Stimulated activated naive CD8-positive, alpha-beta T cell treated with anti-CD3 and anti-CD28 coated beads, Interleukin-15, Interleukin-2, amounts not matched to agents 100 ng/mL and 50 ng/mL, for 24 hours (primary cell): ENCODE measurements around the gene ZKSCAN8.
"Not testable (repeated sequence)": the region's sequence is repeated elsewhere in the genome, so short reads cannot be mapped to it uniquely, and the experiment has no call there.

Experiments
- H3K27ac Mint-ChIP-seq: one replicate; pipeline ENCODE4 v1.8.0; 2021; ENCODE audit warnings: mild to moderate bottlenecking, mixed read lengths
- H3K27me3 Mint-ChIP-seq: one replicate; pipeline ENCODE4 v1.8.0; 2021; ENCODE audit warnings: mixed read lengths
- H3K36me3 Mint-ChIP-seq: one replicate; pipeline ENCODE4 v1.8.0; 2021; ENCODE audit warnings: low read depth, mixed read lengths
- H3K4me1 Mint-ChIP-seq: one replicate; pipeline ENCODE4 v1.8.0; 2021; ENCODE audit warnings: low read depth, mixed read lengths
- H3K4me3 Mint-ChIP-seq: one replicate; pipeline ENCODE4 v1.8.0; 2021; ENCODE audit warnings: mild to moderate bottlenecking, mixed read lengths
- H3K9me3 Mint-ChIP-seq: one replicate; pipeline ENCODE4 v1.8.0; 2021; ENCODE audit warnings: mixed read lengths

Gene ZKSCAN8

GRCh38 chr6:28141500-28142329 is at the start of gene ZKSCAN8:
Gene ZKSCAN8, plus strand, starts transcription at chr6:28141883. Its CDS starts 6,525 bp downstream, at chr6:28148408.
- no peaks in the 10 kb centered on the region for H3K27me3 Mint-ChIP-seq
- H3K4me3 Mint-ChIP-seq = peak within 1 kb of the TSS; percentile 95
- H3K36me3 Mint-ChIP-seq = peaks cover 30% of the 10 kb centered on the region
- no peaks in the 10 kb centered on the region for H3K9me3 Mint-ChIP-seq
- H3K4me1 Mint-ChIP-seq = peaks cover 69% of the 10 kb centered on the region
- peak within 1 kb of the TSS; percentile 93 for H3K27ac Mint-ChIP-seq

- H3K9me3 Mint-ChIP-seq, H3K36me3 Mint-ChIP-seq, H3K4me3 Mint-ChIP-seq, H3K27ac Mint-ChIP-seq: not testable (repeated sequence)
- Mint-ChIP-seq H3K4me1 (peaks cover 11% of the 10 kb centered on the region), H3K27me3 (peaks cover 12% of the 10 kb centered on the region)
Measured at GRCh38 chr6:28102222-28102621, 39.5 kb upstream of the ZKSCAN8 start.

GRCh38 chr6:28102699-28103098 is 39.0 kb upstream of the ZKSCAN8 start:
- not testable (repeated sequence) for H3K36me3 Mint-ChIP-seq, H3K9me3 Mint-ChIP-seq, H3K4me3 Mint-ChIP-seq, H3K27ac Mint-ChIP-seq
- H3K4me1 Mint-ChIP-seq = peaks cover 11% of the 10 kb centered on the region
- H3K27me3 Mint-ChIP-seq = peaks cover 12% of the 10 kb centered on the region

- peaks cover 10% of the 10 kb centered on the region for H3K27me3 Mint-ChIP-seq
- peaks cover 11% of the 10 kb centered on the region for H3K4me1 Mint-ChIP-seq
- H3K27ac Mint-ChIP-seq = peak overlapping the region; percentile 94
- H3K9me3 Mint-ChIP-seq = peaks cover 5% of the 10 kb centered on the region
- H3K36me3 Mint-ChIP-seq = no peaks in the 10 kb centered on the region
- peak overlapping the region; percentile 88 for H3K4me3 Mint-ChIP-seq
Measured at GRCh38 chr6:28104392-28105244, 37.1 kb upstream of the ZKSCAN8 start.

- Mint-ChIP-seq H3K4me1 (peaks cover 11% of the 10 kb centered on the region), H3K4me3 (peak overlapping the region; percentile 88), H3K9me3 (peaks cover 5% of the 10 kb centered on the region), H3K27ac (peak overlapping the region; percentile 50), H3K27me3 (peaks cover 4% of the 10 kb centered on the region), H3K36me3 (no peaks in the 10 kb centered on the region)
Measured at GRCh38 chr6:28105245-28105639, 36.4 kb upstream of the ZKSCAN8 start.

- no peak overlapping the region for H3K27ac Mint-ChIP-seq
- no peaks in the 10 kb centered on the region for H3K36me3 Mint-ChIP-seq
- H3K27me3 Mint-ChIP-seq = no peaks in the 10 kb centered on the region
- peaks cover 4% of the 10 kb centered on the region for H3K9me3 Mint-ChIP-seq
- H3K4me3 Mint-ChIP-seq = no peak overlapping the region
- peaks cover 11% of the 10 kb centered on the region for H3K4me1 Mint-ChIP-seq
Measured at GRCh38 chr6:28107506-28107905, 34.2 kb upstream of the ZKSCAN8 start.

- Mint-ChIP-seq H3K4me1 (no peaks in the 10 kb centered on the region), H3K9me3 (no peaks in the 10 kb centered on the region), H3K4me3 (no peak overlapping the region), H3K36me3 (peaks cover 24% of the 10 kb centered on the region), H3K27me3 (no peaks in the 10 kb centered on the region), H3K27ac (no peak overlapping the region)
Measured at GRCh38 chr6:28111964-28112363, 29.7 kb upstream of the ZKSCAN8 start.

GRCh38 chr6:28115799-28116198 is 25.9 kb upstream of the ZKSCAN8 start:
- no peak overlapping the region for H3K4me3 Mint-ChIP-seq
- peaks cover 54% of the 10 kb centered on the region for H3K36me3 Mint-ChIP-seq
- no peaks in the 10 kb centered on the region for H3K9me3 Mint-ChIP-seq
- no peaks in the 10 kb centered on the region for H3K27me3 Mint-ChIP-seq
- no peak overlapping the region for H3K27ac Mint-ChIP-seq
- H3K4me1 Mint-ChIP-seq = no peaks in the 10 kb centered on the region

- no peaks in the 10 kb centered on the region for H3K27me3 Mint-ChIP-seq
- H3K27ac Mint-ChIP-seq = no peak overlapping the region
- peaks cover 66% of the 10 kb centered on the region for H3K36me3 Mint-ChIP-seq
Measured at GRCh38 chr6:28117386-28118050, 24.2 kb upstream of the ZKSCAN8 start.

GRCh38 chr6:28118217-28118616 is 23.5 kb upstream of the ZKSCAN8 start:
- Mint-ChIP-seq H3K27me3 (no peaks in the 10 kb centered on the region), H3K9me3 (no peaks in the 10 kb centered on the region), H3K4me3 (no peak overlapping the region), H3K4me1 (peaks cover under 1% of the 10 kb centered on the region), H3K36me3 (peaks cover 73% of the 10 kb centered on the region), H3K27ac (no peak overlapping the region)

More at GRCh38 chr6:28117386-28118050, 24.2 kb upstream of the ZKSCAN8 start:
- Mint-ChIP-seq H3K9me3 (no peaks in the 10 kb centered on the region), H3K4me1 (no peaks in the 10 kb centered on the region), H3K4me3 (no peak overlapping the region)

- peaks cover 56% of the 10 kb centered on the region for H3K36me3 Mint-ChIP-seq
- no peaks in the 10 kb centered on the region for H3K27me3 Mint-ChIP-seq
- no peaks in the 10 kb centered on the region for H3K9me3 Mint-ChIP-seq
- H3K4me3 Mint-ChIP-seq = no peak overlapping the region
- H3K27ac Mint-ChIP-seq = no peak overlapping the region
- H3K4me1 Mint-ChIP-seq = peaks cover 34% of the 10 kb centered on the region
Measured at GRCh38 chr6:28121876-28122275, 19.8 kb upstream of the ZKSCAN8 start.

GRCh38 chr6:28122283-28122682 is 19.4 kb upstream of the ZKSCAN8 start:
- H3K27me3 Mint-ChIP-seq, H3K4me3 Mint-ChIP-seq, H3K9me3 Mint-ChIP-seq, H3K27ac Mint-ChIP-seq: not testable (repeated sequence)
- H3K36me3 Mint-ChIP-seq = peaks cover 55% of the 10 kb centered on the region
- peaks cover 38% of the 10 kb centered on the region for H3K4me1 Mint-ChIP-seq

GRCh38 chr6:28124350-28124970 is 17.2 kb upstream of the ZKSCAN8 start, which contains the start of gene ZSCAN16:
Gene ZSCAN16, plus strand, starts transcription at chr6:28124609. Its CDS starts 835 bp downstream, at chr6:28125444.
- Mint-ChIP-seq H3K36me3 (peaks cover 51% of the 10 kb centered on the region), H3K4me1 (peaks cover 54% of the 10 kb centered on the region)

GRCh38 chr6:28124971-28125353 is 16.7 kb upstream of the ZKSCAN8 start:
- H3K27ac Mint-ChIP-seq = peak overlapping the region; percentile 88
- no peaks in the 10 kb centered on the region for H3K9me3 Mint-ChIP-seq
- H3K27me3 Mint-ChIP-seq = no peaks in the 10 kb centered on the region
- peak overlapping the region; percentile 91 for H3K4me3 Mint-ChIP-seq
- H3K4me1 Mint-ChIP-seq = peaks cover 56% of the 10 kb centered on the region
- H3K36me3 Mint-ChIP-seq = peaks cover 51% of the 10 kb centered on the region

More at GRCh38 chr6:28124350-28124970, 17.2 kb upstream of the ZKSCAN8 start, which contains the start of gene ZSCAN16:
- Mint-ChIP-seq H3K9me3 (no peaks in the 10 kb centered on the region), H3K27me3 (no peaks in the 10 kb centered on the region), H3K27ac (peak within 1 kb of the TSS; percentile 88), H3K4me3 (peak within 1 kb of the TSS; percentile 91)
